ENCODE measurements around the gene WRNIP1. TPM values are rescaled to one million over a fixed set of nuclear protein-coding genes. Genes with fewer than 3 reads are reported as not detected.

WRNIP1 gene
- polyA plus RNA-seq, 1 experiment = 26.5 TPM

- Histone ChIP-seq H3K36me3 (ENCODE audit: control insufficient read depth, insufficient read depth, low read length) (no peaks in the 10 kb centered on the region), H3K4me3 (ENCODE audit: low read depth, low read length) (no peak overlapping the region), H3K27me3 (ENCODE audit: control insufficient read depth, insufficient read depth, low read length) (no peaks in the 10 kb centered on the region)
- ChIA-PET POLR2A (no interaction called here), CTCF (interaction anchor here (0.8 to 9.2 kb wide), 2 partner anchors 21 to 1149 kb away, joined by 3 to 92 read pairs; no protein-coding TSS in a partner anchor)
- DNase-seq (ENCODE audit: low read depth) = no peak
- TF ChIP-seq CTCF (IDR thresholded peaks at IDR 0.05; ENCODE audit: insufficient read depth, low read depth, low read length) = no peak
These were observed 19.9 kb upstream of the WRNIP1 start for GRCh38 chr6:2745246-2745645.

GRCh38 chr6:2746557-2747061 is 18.6 kb upstream of the WRNIP1 start:
- no peak overlapping the region for H3K4me3 ChIP-seq (ENCODE audit: low read depth, low read length)
- POLR2A ChIA-PET = no interaction called here
- CTCF ChIA-PET = interaction anchor here (0.9 to 9.2 kb wide), 4 partner anchors 10 to 1150 kb away, joined by 3 to 124 read pairs (median 48); no protein-coding TSS in a partner anchor
- H3K36me3 ChIP-seq (ENCODE audit: control insufficient read depth, insufficient read depth, low read length) = no peaks in the 10 kb centered on the region
- no peak for DNase-seq (ENCODE audit: low read depth)
- H3K27me3 ChIP-seq (ENCODE audit: control insufficient read depth, insufficient read depth, low read length) = no peaks in the 10 kb centered on the region
- no peak for TF ChIP-seq CTCF (IDR thresholded peaks at IDR 0.05; ENCODE audit: insufficient read depth, low read depth, low read length)

DNA sequence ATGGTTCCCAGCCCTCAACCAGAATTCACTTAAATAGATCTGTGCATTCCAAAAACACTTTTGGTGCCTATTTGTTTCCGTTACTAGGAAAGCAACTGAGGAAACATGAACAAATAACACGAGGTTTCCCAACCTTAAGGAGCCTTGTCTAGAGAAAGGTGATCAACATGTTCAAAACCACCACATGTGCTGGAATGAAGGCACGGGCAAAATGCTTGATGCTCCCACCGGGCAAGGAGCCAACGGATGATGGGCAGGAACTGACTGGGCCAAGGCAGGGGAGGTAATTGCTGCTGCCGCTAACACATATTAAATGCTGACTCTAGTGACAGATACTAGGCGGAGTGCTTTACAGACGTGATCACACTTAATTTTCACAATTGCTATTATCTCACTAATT is 17.0 kb upstream of the WRNIP1 start:
- TF ChIP-seq CTCF (IDR thresholded peaks at IDR 0.05; ENCODE audit: insufficient read depth, low read depth, low read length) = no peak
- ChIA-PET POLR2A (no interaction called here), CTCF (interaction anchor here (4.5 to 9.2 kb wide), 3 partner anchors 11 to 1152 kb away, joined by 81 to 124 read pairs (median 92); partner anchors contain the start of gene WRNIP1)
- no peak for DNase-seq (ENCODE audit: low read depth)
- Histone ChIP-seq H3K4me3 (ENCODE audit: low read depth, low read length) (no peak overlapping the region), H3K27me3 (ENCODE audit: control insufficient read depth, insufficient read depth, low read length) (no peaks in the 10 kb centered on the region), H3K36me3 (ENCODE audit: control insufficient read depth, insufficient read depth, low read length) (no peaks in the 10 kb centered on the region)

GRCh38 chr6:2749969-2750600 is 15.1 kb upstream of the WRNIP1 start:
- Histone ChIP-seq H3K27me3 (ENCODE audit: control insufficient read depth, insufficient read depth, low read length) (no peaks in the 10 kb centered on the region), H3K4me3 (ENCODE audit: low read depth, low read length) (no peak overlapping the region), H3K36me3 (ENCODE audit: control insufficient read depth, insufficient read depth, low read length) (no peaks in the 10 kb centered on the region)
- ChIA-PET CTCF (interaction anchor here (0.6 to 9.2 kb wide), 18 partner anchors 12 to 1158 kb away, joined by 3 to 124 read pairs (median 4); partner anchors contain the start of genes SERPINB1 and WRNIP1), POLR2A (no interaction called here)
- peak; percentile 86 for TF ChIP-seq CTCF (IDR thresholded peaks at IDR 0.05; ENCODE audit: insufficient read depth, low read depth, low read length)
- DNase-seq (ENCODE audit: low read depth) = no peak

- POLR2A ChIA-PET = no interaction called here
- Histone ChIP-seq H3K4me3 (ENCODE audit: low read depth, low read length) (no peak within 1 kb of the TSS), H3K36me3 (ENCODE audit: control insufficient read depth, insufficient read depth, low read length) (no peaks in the 10 kb centered on the region), H3K27me3 (ENCODE audit: control insufficient read depth, insufficient read depth, low read length) (no peaks in the 10 kb centered on the region)
- CTCF ChIA-PET = interaction anchor here (0.6 to 9.2 kb wide), 15 partner anchors 11 to 1158 kb away, joined by 3 to 124 read pairs (median 4); partner anchors contain the start of genes SERPINB1 and WRNIP1
- DNase-seq (ENCODE audit: low read depth) = no peak
- TF ChIP-seq CTCF (IDR thresholded peaks at IDR 0.05; ENCODE audit: insufficient read depth, low read depth, low read length) = no peak
These were observed 14.4 kb upstream of the WRNIP1 start, which contains the start of gene MYLK4 for GRCh38 chr6:2750832-2751231. Gene MYLK4 (minus strand): TSS chr6:2750922. CDS start chr6:2749294, 1,628 bp downstream.
